GM19324 (cell line): Measurements from ENCODE around the gene CCL8.
"Not testable (repeated sequence)": the region's sequence is repeated elsewhere in the genome, so short reads cannot be mapped to it uniquely, and the experiment has no call there.

Source experiments
- ATAC-seq: cut with Tn5 transposase; IDR thresholded peaks from one replicate; pipeline ENCODE4 v1.9.1; 2021; ENCODE audit warnings: mild to moderate bottlenecking, moderate library complexity; ENCODE audit not compliant: unreplicated experiment, low FRiP score

The CCL8 gene

DNA sequence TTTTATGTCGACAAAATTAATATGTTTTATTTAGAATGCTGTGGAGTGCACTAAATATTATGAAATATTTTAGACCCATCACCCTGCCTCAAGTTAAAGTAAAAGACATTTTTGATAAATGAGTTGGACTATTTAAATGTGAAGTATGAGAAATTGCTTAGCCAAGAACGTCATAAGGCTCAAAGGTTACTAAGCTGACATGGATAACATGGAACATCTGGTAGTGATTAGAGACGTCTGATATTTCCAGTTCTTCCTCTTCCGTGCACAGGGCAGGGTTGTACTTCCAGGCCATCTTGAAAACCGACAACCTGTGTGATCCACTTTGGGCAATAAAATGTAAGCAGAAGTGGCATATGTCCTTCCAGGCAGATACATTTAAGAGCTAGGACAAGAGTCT is 7.2 kb upstream of the CCL8 start:
- no peak for ATAC-seq

DNA sequence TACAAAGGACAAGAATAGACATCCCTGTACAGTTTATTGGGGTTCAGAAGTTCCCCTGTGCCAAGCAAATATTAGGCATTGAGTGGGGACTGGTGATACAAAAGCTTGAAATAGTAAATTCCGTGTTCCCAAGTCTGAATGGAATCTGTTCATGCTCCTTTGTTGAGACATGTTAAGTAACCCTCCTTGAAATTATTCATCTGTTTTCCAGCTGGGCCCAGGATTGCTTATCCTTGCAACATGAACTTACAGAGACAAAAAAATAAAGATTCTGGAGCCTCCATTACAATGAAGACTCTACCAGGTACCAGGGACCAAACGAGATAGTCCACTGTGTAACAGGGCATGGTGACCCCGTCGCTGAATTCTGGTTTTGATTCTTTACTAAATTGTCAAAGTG is 6.1 kb upstream of the CCL8 start:
- ATAC-seq = no peak

DNA sequence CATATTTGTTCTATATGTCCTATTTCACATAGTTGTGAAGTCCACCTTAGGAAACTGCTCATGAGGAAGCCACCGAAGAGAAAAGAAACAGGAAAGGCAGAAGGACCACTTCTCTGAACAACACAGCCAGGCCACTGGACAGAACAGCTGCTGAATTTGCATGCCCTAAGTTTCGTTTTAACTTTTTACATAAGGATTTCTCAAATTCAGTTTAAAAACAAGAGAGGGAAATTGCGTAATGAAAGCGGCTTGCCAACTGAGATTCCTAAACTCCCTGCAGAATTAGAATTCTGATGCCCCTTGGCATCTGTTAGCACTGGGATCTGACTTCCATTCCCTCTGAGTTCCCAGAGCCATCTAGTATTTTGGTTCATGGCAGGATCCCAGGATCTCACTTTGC is 5.0 kb upstream of the CCL8 start:
- no peak for ATAC-seq

DNA sequence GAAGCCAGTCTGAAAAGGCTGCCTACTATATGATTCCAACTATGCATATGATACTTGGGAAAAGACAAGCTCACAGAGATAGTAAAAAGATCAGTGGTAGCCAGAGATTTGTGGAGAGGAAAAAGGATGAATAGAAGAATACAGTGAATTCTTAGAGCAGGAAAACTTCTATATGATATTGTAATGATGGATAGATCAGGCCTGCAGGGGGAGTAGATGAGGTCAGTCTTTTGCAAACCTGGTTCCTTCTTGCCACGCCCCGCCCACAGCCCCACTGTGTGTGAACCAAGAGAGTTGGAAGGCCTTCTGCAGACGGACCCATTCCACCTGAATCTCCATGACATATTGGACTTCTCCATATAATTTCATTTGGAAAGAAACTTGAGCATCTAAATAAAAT is 761 bp upstream of the CCL8 start:
- ATAC-seq = no peak

DNA sequence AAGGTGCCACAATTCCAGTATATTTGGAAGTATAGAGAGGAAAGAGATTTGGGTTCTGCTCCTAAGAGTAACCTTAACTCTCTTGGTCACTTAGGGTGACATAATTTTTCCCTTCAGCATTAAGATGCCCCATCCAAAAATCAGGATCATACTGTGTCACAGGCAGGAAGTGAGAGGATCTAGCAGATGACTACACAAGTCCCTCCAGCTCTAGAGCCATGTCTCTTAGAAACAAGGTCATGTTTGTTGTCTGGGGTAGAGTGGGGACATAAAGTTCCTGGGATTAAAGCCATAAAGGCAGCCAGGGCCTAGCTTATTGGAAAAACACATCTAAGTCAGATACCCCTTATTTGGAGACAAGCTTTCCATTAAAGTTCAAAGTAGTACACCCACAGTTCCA is 2.7 kb downstream of the CCL8 start:
- no peak for ATAC-seq

DNA sequence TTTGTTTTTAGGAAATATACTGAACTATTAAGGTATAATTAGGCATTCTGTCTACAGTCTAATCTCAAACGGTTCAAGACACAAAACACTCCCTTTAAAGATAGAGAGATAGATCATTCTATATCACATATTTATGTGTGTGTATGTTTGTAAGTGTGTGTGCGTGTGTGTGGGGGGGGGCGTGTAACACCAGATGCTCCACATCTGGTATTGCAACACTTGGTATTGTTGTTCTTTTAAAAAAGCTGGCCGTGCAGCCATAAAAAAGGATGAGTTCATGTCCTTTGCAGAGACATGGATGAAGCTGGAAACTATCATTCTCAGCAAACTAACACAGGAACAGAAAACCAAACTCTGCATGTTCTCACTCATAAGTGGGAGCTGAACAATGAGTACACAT is 8.3 kb downstream of the CCL8 start:
- ATAC-seq = not testable (repeated sequence)

DNA sequence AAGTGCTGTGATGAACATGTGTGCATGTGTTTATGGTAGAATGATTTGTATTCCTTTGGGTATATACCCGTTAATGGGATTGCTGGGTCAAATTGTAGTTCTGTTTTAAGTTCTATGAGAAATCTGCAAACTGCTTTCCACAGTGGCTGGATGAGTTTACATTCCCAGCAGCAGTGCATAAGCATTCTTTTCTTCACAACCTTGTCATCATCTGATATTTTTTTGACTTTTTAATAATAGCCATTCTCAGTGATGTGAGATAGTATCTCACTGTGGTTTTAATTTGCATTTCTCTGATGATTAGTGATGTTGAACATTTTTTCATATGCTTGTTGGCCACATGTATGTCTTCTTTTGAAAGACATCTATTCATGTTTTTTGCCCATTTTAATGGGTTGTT is 18.5 kb downstream of the CCL8 start:
- ATAC-seq = no peak

DNA sequence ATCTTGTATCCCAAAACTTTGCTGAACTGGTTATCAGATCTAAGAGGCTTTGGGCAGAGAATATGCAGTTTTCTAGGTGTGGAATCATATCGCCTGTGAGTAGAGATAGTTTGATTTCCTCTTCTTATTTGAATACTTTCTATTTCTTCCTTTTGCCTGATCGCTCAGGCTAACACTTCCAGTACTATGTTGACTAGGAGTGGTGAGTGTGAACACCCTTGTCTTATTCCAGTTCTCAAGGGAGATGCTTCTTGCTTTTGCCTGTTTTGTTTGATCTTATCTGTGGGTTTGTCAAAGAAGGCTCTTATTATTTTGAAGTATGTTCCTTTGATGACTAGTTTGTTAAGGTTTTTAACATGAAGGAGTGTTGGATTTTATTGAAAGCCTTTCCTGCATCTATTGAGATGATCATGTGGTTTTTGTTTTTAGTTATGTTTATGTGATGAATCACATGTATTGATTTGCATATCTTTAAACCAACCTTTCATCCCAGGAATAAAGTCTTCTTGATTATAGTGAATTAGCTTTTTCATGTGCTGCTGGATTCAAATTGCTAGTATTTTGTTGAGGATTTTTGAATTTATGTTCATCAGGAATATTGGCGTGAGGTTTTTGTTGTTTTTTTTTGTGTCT is 20.0 kb downstream of the CCL8 start:
- ATAC-seq = no peak

DNA sequence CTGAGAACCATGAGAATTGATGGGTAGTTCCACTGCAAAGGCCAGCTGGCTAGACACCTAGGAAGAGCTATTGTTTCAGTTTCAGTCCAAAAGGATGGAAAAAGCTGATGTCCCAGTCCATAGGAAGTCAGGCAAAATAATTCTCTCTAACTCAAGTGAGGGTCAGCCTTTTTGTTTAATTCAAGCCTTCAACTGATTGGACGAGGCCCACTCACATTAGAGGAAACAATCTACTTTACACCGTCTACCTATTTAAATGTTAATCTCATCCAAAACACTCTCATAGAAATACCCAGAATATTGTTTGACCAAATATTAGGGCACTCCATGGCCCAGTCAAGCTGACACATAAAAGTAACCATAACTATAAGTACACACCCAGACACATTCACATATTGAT is 22.7 kb downstream of the CCL8 start:
- ATAC-seq = no peak

DNA sequence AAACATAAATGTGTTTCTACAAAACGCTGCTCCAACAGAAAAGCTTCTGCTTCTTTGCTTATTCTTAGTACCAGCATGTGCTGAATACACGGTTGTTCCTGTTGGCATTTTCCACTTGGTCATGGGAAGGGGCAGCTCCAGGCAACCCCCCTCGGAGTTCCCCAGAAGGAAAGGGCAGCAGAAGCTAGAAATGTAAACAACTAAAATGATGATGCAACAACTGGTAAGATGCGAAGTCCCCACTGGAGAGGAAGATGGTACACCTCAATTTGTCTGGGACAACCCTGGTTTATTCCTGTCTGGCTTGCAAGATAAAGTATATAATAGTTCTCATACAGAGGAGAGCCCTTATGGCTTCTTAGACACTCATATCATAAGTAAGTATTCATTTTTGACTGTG is 27.8 kb downstream of the CCL8 start:
- ATAC-seq = no peak

DNA sequence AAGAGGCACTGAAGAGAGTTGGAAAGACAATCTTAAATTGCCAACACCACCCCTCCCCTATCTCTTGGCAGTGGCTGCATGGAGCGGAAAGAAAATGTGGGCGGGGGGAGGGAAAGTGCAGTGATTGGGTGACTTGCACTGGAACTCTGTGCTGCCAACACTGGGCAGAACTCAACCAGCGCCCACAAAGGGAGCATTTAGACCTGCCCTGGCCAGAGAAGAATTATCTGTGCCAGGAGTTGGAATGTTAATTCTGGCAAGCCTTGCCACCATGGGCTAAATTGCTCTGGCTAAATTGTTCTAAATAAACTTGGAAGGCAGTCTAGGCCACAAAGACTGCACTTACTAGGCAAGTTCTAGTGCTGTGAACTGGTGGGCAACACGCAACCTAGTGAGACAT is 30.5 kb downstream of the CCL8 start:
- ATAC-seq = no peak

DNA sequence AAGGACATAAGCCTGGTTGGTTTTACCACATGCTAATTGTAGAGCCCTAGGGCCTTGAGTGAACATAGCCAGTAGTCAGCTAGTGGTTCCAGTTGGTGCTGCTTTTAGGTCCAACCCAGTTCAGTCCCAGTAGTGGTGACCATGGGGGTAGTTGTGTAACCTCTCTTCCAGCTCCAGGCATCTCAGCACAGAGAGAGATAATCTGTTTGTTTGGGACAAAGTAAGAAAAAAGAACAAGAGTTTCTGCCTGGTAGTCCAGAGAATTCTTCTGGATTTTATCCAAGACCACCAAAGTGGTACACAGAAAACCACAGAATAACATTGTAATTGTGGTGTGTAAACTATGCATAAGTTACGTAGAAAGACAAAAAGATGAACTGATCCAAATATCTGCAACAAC is 31.9 kb downstream of the CCL8 start:
- ATAC-seq = no peak

DNA sequence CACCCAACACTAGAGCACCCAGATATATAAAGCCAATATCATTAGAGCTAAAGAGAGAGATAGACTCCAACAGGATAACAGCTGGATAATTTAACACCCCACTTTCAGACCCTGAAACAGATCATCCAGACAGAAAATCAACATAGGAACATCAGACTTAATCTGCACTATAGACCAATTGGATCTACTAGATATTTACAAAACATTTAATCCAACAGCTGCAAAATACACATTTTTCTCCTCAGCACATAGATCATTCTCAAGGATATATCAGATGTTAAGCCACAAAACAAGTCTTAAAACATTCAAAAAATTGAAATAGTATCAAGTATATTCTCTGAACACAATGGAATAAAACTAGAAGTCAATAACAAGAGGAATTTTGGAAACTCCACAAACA is 33.0 kb downstream of the CCL8 start:
- ATAC-seq = no peak

DNA sequence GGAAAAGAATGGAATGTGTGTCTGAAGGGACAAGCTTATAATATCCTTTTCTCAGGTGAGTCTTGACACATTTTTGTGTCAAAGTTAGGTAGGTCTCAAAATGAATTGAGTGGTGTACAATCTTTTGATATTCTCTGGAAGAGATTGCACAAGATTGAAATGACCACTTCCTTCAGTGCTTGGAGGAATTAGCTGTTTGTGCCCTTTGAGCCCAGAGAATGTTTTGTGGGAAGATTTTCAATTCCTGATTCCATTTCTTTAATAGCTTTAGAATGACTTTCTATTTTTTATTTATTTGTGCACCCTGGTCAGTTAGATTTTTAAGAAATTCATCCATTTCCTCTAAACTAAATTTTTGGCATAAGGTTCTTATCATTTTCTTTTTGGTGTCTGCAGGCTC is 35.4 kb downstream of the CCL8 start:
- ATAC-seq = no peak

DNA sequence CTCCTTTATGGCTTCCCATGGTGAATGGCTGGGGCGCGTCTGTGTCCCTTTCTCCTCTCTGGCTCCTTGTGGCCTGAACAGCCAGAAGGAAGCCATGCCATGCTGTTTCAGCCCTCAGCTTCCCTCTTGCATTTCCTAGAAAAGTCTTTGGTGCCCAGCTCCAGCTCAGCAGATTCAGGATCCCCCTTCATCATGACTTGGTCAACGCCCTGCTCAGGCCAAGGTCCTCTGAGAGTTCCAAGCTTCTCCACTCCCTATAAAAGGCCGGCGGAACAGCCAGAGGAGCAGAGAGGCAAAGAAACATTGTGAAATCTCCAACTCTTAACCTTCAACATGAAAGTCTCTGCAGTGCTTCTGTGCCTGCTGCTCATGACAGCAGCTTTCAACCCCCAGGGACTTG is 37.0 kb downstream of the CCL8 start, which contains the start of gene CCL13:
Gene CCL13 (plus strand): TSS at position 287 of the 400 bp plus-strand sequence. CDS start 47 bp downstream, at position 334.
- no peak for ATAC-seq

DNA sequence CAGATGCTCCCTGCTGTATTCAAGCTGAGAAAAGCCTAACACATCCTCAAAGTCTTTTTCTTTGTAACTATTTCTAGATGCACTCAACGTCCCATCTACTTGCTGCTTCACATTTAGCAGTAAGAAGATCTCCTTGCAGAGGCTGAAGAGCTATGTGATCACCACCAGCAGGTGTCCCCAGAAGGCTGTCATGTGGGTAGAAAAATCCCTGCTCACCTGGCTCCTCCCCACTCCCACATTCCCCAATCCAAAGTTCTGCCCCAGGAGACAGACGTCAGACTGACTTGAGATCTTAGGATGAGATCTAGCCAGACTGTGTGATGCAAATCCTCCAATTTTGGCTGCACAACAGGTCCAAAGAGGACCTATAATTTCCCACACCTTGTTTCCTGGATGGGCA is 38.2 kb downstream of the CCL8 start:
- ATAC-seq = no peak

DNA sequence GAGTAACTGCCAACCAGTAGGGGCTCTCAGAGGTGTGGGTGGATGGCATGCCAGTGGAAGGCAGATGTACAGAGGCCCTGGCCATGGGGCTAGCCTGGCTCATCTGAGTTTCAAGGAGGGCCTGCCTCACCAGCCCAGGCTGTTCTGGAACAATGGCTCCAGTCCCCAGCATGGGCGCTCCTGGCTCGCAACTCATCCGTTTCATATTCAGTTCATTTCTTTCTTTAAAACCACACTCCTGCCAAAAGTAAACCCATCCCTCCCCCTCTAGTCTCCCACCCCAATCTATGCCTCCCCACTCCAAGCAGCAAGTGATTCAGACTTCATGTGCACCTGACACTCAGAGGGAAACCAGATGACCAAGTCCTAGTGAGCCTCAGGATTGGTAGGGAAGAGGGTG is 39.4 kb downstream of the CCL8 start:
- no peak for ATAC-seq

DNA sequence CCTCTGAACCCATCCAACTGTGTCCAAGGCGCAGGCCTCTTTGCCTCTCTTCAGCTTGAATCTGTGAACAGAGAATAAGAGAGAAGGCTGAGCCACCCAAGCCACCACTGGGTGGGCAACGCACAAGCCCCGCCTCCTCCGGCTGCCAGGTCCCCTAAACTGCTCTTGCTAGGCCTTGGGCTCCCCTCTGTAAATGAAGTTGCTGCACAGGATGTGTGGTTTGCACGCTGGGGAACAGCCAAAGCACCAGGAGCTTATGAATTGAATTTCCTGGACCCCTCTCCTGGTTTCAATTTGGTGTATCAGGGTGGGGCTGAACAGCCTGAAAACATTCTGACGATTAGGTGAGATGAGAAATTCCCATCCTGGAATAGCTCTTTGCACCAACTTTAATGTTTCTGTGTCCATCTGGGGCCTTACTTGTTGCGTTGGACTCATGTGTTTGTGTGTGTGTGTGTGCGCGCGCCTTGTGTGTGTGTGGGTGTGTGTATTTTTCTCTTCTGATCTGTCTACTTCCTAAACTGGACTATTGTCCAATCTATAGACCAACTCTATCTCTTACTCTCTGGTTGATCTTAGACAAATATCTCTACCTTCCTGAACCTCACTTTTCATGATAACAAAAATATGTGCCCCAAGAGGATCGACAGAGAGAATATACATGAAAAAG is 41.5 kb downstream of the CCL8 start:
- ATAC-seq = no peak

DNA sequence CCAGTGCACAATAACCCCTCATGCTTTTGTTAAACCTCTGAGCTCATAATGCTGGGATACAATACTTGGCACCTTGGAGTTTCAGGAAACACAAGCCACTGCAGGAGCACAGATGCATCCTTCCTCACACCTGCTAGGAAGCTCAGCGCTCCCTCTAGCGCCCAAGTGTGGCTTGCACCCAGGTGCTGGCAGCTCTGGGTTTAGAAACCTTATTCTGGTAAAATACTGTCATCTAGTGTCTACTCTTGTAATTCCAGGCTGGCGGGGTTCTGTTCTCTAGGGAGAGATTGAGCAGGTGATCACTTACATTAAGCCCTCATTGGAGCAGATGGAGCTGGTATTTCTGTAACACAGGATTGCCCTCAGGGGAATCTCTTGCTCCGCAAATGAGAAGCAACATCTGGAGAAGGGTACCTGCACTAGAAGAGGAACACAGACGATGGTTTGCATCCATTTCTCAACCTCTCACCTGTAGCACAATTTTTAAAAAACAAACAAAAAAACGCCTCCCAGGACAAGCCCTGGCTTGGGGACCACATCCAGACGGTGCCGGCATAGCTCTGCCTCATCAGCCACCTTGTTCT is 42.3 kb downstream of the CCL8 start:
- no peak for ATAC-seq

DNA sequence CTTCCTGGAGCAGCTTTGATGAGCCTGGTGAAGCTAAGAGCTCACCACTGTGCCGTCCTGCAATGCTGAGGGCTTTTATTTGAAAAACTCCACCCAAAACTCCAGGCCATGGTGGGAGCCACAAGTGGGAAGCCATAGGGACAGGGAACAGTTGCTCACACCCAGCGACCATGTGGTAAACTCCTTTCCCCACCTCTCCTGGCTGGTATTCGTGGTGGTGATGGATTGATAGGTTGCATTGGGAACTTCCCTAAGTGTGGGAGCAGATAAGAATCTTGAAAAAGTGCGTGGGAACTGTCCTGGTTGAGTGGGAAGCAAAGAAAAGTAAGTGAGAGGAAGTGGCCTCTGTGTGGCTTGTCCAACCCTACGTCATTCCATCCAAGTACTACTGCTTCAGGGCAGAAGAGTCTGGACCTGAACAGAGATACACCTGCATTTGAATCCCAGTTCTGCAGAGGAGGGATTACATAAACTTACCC is 44.0 kb downstream of the CCL8 start, which contains the start of gene CCL1:
Gene CCL1 (minus strand): TSS at position 51 of the 479 bp plus-strand sequence. CDS start 72 bp downstream, outside the sequence.
- ATAC-seq = no peak

DNA sequence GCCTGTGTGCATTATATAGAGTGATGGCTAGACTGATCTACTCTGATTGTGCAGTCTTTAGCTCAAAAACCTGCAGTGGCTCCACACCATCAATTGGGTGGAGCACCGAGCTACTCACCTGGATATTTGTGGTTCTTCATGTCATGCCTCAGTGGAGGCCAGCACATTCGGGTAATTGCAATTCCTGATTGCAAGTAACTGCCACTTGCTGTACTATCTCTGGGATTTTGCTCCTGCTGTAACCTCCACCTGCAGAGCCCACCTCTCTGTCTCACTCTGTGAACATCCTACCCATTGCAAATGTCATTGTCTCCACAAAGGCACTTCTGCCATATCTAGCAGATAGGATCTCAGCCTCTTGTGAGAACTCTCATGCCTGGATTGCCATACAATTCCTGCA is 45.5 kb downstream of the CCL8 start:
- ATAC-seq = no peak

DNA sequence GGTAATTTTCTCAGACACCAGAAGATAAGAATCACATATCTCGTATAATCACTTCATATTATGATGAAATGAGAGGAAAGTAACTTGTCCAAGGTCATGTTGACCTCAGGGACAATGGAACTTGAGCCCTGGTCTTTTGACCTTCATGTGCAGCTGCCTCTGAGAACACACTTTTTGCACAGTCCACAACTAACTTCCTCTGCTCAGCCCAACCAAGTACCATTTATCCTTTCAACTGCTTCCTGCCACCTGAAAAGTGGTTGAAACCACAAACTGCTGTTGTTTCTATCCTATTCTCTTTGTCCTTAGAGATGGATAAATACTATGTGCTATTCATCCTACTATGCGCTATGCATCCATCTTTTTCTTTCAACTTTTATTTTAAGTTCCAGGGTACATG is 46.1 kb downstream of the CCL8 start:
- no peak for ATAC-seq
